Chondrocyte (in vitro differentiated cells): Measurements from ENCODE around the gene FIGLA. TPM values are rescaled to one million over a fixed set of nuclear protein-coding genes. Genes with fewer than 3 reads are reported as not detected.

ENCODE experiments used
- DNase-seq: peaks from one replicate; pipeline ENCODE4 v3.0.0; 2021; ENCODE audit warnings: mixed read lengths, low spot score
- H3K27ac Mint-ChIP-seq: one replicate; pipeline ENCODE4 v1.8.0; 2021; ENCODE audit warnings: mild to moderate bottlenecking, moderate library complexity, mixed read lengths; ENCODE audit not compliant: unreplicated experiment
- H3K27me3 Mint-ChIP-seq: 2 replicates; pipeline ENCODE4 v1.8.0; 2021; ENCODE audit warnings: low read depth, mixed read lengths
- H3K36me3 Mint-ChIP-seq: 2 replicates; pipeline ENCODE4 v1.8.0; 2021; ENCODE audit warnings: low read depth, mixed read lengths
- H3K4me1 Mint-ChIP-seq: 2 replicates; pipeline ENCODE4 v1.8.0; 2021; ENCODE audit warnings: low read depth, mild to moderate bottlenecking, mixed read lengths
- H3K4me3 Mint-ChIP-seq: one replicate; pipeline ENCODE4 v1.8.0; 2021; ENCODE audit warnings: mild to moderate bottlenecking, moderate library complexity, mixed read lengths; ENCODE audit not compliant: unreplicated experiment
- H3K9me3 Mint-ChIP-seq: 2 replicates; pipeline ENCODE4 v1.8.0; 2021; ENCODE audit warnings: low read depth, mixed read lengths
- CTCF ChIP-seq: fragments of 200-600 bp; sonication (generic); IDR thresholded peaks from 2 replicates; pipeline ENCODE4 v1.5.0; 2021; ENCODE audit warnings: antibody characterized with exemption, mild to moderate bottlenecking, moderate library complexity
- total RNA-seq: library from RNA; stranded (reverse); gene quantifications from 3 replicates; pipeline ENCODE4 v1.2.1, GENCODE V29; 2021

FIGLA gene
- total RNA-seq, 1 donor from 2014 or later, result not detected

DNA sequence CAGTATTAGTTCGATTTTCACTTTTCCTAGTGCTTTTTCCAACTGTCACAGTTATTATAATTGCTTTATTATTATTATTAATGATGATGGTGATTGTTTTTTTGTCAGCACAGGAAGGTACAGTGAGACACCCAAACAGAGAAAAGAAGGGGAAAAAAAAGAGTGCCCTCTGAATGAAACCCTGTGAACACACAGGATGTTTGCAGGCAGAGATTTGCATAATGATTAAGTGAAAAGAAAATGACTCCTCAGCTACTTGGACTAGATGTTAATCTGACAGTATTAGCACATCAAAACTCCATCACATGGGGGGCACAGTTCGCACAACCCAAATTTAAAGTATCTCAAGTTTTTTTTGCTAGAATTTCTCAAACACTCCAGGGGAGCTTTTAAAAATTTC is 55.4 kb downstream of the FIGLA start:
- Mint-ChIP-seq H3K36me3 (no peaks in the 10 kb centered on the region), H3K27me3 (peaks cover 50% of the 10 kb centered on the region), H3K27ac (no peak overlapping the region), H3K9me3 (peaks cover 2% of the 10 kb centered on the region), H3K4me1 (no peaks in the 10 kb centered on the region), H3K4me3 (no peak overlapping the region)
- no peak for TF ChIP-seq CTCF
- no peak for DNase-seq

DNA sequence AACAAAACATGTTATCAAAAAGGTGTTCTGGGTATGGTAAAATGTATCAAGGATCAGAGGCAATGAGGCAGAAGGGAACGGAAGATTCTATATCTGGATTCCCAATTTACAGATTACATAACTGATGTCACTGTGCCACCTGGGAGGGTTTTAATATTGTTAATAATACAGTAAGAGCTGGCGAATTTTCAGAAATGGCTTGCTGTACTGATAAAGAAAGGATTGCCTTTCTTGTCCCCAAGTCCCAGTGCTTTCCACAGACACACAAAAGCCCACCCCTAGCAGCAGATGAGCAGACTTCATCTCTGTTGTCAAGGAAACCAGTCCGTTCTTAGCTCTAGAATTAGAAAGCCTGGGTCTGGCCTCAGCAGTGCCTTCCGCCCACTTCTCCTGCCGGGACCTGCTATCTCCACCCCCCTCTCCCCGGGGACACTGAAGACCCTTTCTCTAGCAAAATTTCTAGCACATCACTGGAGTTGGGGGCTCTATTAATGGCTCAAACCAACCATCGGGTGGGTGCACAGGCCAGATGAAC is 56.7 kb downstream of the FIGLA start:
- no peak for DNase-seq
- no peak overlapping the region for H3K4me3 Mint-ChIP-seq
- TF ChIP-seq CTCF, result no peak
- no peak overlapping the region for H3K27ac Mint-ChIP-seq
- no peaks in the 10 kb centered on the region for H3K4me1 Mint-ChIP-seq
- peaks cover 45% of the 10 kb centered on the region for H3K27me3 Mint-ChIP-seq
- peaks cover 2% of the 10 kb centered on the region for H3K9me3 Mint-ChIP-seq
- H3K36me3 Mint-ChIP-seq, result no peaks in the 10 kb centered on the region

DNA sequence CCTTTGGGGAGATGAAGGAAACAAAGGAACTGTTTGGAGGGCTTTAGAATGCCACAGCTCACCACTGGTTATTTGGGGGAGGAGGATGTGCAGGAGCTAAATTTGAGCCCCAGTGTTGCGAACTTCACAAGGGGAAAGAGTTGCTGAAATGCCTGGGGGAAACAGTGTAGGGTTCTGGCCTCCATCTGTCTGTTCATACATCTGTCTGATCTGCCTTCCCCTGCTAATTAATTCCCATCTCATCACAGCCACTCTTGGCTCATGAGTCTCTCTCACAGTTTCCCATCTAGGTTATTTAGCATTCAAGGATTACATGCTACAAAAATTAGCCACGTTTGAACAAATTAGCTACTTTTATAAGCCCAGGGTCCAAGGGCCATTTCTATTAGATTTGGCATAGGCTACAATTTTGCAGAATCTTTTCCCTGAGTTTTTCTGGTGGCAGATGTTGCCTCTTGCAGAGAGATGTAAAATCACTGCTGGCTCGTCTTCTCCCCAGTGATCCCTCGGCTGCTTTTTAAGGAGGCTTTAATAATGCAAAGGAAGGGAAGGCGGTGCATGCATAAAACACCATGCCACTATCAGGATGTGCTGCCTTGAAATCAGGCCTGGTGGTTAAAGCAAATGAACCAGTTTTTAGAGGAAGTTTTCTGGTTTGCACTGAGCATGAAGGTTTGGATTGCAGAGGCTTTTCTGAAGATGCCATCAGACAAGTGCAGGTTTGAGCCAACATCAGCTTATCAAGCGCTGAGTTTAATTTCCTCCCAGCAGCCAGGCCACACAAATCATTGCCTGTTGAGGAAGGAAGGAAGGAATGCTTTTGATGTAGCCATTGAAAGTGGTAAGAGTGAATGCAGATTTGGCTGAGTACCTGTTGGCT is 57.4 kb downstream of the FIGLA start:
- peaks cover 2% of the 10 kb centered on the region for H3K9me3 Mint-ChIP-seq
- H3K27me3 Mint-ChIP-seq, result peaks cover 43% of the 10 kb centered on the region
- H3K36me3 Mint-ChIP-seq, result no peaks in the 10 kb centered on the region
- TF ChIP-seq CTCF, result no peak
- H3K27ac Mint-ChIP-seq, result no peak overlapping the region
- DNase-seq, result no peak
- no peak overlapping the region for H3K4me3 Mint-ChIP-seq
- no peaks in the 10 kb centered on the region for H3K4me1 Mint-ChIP-seq

DNA sequence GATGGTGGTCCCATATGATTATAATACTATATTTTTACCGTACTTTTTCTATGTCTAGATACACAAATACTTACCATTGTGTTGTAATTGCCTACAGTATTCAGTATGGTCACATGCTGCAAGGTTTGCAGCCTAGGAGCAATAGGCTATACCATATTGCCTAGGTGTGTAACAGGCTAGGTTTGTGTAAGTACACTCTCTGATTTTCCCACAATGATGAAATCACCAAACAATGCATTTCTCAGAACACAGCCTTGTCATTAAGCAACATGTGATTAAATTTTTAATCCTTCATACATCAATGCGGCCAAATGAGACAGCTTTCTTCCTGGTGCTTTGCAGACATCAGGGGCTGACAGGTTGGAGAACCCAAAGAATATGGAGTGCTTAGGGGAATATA is 59.7 kb downstream of the FIGLA start:
- no peak overlapping the region for H3K27ac Mint-ChIP-seq
- no peak for DNase-seq
- no peaks in the 10 kb centered on the region for H3K9me3 Mint-ChIP-seq
- no peaks in the 10 kb centered on the region for H3K4me1 Mint-ChIP-seq
- H3K36me3 Mint-ChIP-seq, result no peaks in the 10 kb centered on the region
- H3K27me3 Mint-ChIP-seq, result peaks cover 38% of the 10 kb centered on the region
- H3K4me3 Mint-ChIP-seq, result no peak overlapping the region
- TF ChIP-seq CTCF, result no peak

DNA sequence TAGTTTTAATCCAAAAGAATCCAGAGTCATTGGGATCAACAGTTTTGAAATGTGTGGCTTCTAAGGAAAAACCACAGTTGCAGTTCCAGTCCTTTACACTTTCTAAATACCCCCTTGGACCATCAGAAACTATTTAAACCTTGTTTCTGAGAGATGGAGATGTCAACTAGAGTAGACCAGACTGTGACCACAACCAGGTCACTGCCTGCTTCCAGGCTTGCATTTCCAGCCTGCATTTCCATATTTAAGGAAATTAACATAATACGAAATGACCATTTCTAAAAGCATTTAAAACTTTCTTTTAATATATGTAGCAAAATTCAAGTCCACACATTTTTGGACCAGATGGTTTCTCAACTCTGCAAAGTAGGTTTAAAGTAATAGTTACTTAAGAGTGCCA is 60.8 kb downstream of the FIGLA start:
- H3K4me3 Mint-ChIP-seq, result no peak overlapping the region
- TF ChIP-seq CTCF, result no peak
- H3K27ac Mint-ChIP-seq, result no peak overlapping the region
- H3K27me3 Mint-ChIP-seq, result peaks cover 31% of the 10 kb centered on the region
- no peaks in the 10 kb centered on the region for H3K4me1 Mint-ChIP-seq
- peaks cover 1% of the 10 kb centered on the region for H3K36me3 Mint-ChIP-seq
- no peaks in the 10 kb centered on the region for H3K9me3 Mint-ChIP-seq
- DNase-seq, result no peak
